ENCODE measurements around the gene GARNL3.

GARNL3 gene

DNA sequence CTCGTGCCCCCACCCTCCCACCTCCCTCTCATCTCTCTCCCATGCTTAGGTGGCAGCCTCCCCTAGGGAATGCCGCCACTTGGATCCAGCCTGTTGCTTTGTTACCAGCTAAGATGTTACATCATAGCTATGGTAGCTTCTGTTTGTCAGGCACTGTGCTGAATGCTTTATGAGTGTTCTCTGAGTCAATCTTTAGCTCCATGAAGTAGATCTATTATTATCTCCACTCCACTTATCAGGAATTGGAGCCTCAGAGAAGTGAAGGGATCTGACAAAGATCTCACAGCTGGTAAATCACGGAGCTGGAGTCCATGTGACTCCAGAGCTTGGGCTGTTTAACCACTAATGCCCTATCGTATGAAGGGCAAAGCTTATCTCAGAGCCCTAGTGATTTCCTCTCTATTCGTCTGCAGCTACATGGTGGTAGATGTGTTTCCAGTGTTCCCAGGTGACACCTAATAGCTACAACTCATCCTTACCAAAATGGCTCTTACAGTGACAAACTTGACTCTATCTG, 54.1 kb downstream of the GARNL3 start:
- H3K4me3 ChIP-seq (ENCODE audit: low read depth, low read length) = no peak overlapping the region
- TF ChIP-seq, protein P1, sequence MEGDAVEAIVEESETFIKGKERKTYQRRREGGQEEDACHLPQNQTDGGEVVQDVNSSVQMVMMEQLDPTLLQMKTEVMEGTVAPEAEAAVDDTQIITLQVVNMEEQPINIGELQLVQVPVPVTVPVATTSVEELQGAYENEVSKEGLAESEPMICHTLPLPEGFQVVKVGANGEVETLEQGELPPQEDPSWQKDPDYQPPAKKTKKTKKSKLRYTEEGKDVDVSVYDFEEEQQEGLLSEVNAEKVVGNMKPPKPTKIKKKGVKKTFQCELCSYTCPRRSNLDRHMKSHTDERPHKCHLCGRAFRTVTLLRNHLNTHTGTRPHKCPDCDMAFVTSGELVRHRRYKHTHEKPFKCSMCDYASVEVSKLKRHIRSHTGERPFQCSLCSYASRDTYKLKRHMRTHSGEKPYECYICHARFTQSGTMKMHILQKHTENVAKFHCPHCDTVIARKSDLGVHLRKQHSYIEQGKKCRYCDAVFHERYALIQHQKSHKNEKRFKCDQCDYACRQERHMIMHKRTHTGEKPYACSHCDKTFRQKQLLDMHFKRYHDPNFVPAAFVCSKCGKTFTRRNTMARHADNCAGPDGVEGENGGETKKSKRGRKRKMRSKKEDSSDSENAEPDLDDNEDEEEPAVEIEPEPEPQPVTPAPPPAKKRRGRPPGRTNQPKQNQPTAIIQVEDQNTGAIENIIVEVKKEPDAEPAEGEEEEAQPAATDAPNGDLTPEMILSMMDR (IDR thresholded peaks at IDR 0.05; ENCODE audit: borderline replicate concordance, insufficient read depth, low read depth, low read length) = no peak

DNA sequence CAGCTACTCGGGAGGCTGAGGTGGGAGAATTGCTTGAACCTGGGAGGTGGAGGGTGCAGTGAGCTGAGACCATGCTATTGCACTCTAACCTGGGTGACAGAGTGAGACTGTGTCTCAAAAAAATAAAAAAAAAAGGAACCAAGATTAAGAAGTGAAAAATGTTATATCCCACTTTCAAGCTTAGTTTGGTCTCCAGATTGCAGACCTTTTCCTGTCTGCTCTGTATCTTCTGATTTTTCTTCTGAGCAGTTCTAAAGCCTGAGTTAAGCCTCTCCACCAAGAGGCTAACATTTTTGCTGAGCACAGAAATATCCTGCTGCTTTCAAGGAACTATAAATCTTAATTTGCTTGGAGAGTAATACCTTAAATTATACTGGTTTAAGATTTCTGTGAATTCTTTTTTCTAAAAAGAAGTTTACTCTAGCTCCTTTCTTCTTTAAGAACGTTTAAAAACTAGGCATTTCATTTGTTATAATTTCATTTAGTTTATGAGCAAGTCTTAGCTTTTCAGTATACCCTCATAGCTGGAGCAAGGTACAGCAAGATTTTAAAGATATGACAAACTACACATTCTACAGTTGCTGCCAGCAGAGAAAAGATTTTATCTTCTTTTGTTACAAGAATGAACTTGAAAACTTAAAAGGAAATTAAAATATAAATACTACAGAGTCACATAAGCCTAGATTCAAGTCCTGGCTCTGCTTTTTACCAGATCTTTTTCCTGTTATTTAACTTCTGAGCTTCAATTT, 55.0 kb downstream of the GARNL3 start:
- TF ChIP-seq, protein P1 (IDR thresholded peaks at IDR 0.05; ENCODE audit: borderline replicate concordance, insufficient read depth, low read depth, low read length) = no peak

DNA sequence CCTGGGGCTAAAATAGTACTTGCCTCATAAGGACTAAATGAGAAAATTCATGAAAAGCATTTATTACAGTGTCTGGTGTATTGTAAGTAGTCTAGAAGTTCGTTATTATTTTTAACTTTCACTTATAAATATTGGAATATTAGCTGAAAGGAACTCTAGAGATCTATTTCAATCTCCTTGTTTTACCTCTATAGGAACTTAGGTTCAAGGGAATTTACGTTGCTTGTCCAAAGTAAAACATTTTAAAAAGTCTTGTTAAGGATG, 55.5 kb downstream of the GARNL3 start:
- TF ChIP-seq, protein P1 (IDR thresholded peaks at IDR 0.05; ENCODE audit: borderline replicate concordance, insufficient read depth, low read depth, low read length) = no peak
- no peak overlapping the region for H3K4me3 ChIP-seq (ENCODE audit: low read depth, low read length)

More for the DNA sequence above, 55.0 kb downstream of the GARNL3 start:
- no peak overlapping the region for H3K4me3 ChIP-seq (ENCODE audit: low read depth, low read length)

DNA sequence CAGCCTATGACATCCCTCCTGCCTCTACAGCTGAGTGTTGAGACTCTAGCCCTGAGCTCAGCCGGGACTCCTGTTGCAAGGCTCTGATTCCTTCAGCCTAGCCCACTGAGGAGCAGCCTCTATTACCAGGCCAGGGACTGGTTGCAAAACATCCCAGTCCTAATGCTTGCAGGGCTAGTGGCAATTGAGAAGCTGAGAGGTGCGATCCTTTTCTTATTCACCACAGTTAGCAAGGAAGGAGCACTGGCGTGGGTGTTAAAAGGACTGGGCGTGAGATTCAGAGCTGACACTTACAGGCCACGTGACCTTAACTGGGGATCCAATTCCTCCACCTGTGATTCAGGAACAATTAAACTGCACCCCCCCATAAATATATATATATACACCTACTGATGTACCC, 58.8 kb downstream of the GARNL3 start:
- TF ChIP-seq, protein P1 (IDR thresholded peaks at IDR 0.05; ENCODE audit: borderline replicate concordance, insufficient read depth, low read depth, low read length) = no peak
- no peak overlapping the region for H3K4me3 ChIP-seq (ENCODE audit: low read depth, low read length)

DNA sequence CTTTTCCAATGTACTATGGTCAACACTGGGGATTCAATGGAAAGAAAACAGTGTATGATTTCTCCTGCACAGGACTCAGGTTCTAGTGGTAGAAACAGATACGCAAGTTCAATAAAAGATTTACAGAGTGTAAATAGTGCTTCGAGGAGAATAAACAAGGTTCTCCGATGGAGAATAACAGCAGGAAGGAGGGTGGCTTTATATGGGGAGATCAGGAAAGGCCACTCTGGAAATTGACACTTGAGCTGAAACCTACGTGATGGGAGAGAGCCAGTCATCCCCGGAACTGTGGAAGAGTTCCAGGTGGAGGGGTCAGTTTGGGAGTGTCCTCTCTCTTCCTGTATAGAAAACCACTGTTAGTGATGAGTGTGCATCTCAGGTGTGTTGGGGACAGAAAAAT, 65.9 kb downstream of the GARNL3 start:
- no peak overlapping the region for H3K4me3 ChIP-seq (ENCODE audit: low read depth, low read length)
- TF ChIP-seq, protein P1 (IDR thresholded peaks at IDR 0.05; ENCODE audit: borderline replicate concordance, insufficient read depth, low read depth, low read length) = no peak

DNA sequence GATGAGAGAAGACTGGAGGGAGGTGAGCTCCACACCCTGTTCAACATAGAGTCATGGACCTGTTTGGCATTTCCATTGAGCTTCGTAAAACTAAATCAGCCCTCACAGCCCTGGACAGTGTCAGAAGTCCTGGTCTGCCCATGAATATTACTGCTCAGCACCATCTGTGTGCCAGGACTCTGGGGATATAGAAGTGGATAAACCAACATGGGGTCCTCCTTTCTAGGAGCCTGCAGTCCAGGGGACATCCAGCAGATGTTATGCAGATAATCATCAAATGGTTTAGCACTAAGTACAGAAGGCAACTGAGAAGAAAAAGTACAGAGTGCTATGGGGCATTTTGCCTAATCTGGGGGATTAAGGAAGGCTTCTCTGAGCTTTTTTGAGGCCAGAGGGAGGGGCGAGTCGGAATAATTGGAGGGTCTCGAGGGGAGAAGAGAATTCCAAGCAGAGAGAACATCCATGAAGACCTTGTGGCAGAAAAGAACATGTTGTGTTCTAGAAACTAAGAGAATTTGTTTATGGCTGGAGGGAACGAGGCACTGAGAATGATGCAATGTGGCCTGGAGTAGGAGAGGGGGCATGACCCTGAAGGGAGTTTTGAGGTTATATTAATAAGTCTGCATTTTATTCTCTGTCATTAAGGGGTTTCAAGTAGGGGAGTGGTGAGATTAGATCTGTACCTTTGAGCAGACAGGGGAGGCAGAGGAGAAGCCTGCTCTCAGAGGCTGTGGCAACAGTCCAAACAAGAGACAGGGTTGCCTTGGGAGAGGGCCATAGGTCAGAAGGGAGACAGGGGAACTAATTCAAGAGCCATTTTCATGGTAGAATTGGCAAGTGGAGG, 68.9 kb downstream of the GARNL3 start:
- no peak overlapping the region for H3K4me3 ChIP-seq (ENCODE audit: low read depth, low read length)
- TF ChIP-seq, protein P1 (IDR thresholded peaks at IDR 0.05; ENCODE audit: borderline replicate concordance, insufficient read depth, low read depth, low read length) = no peak

Data from GM12875 (cell line).